SK-N-SH (cell line): ENCODE measurements around the gene MEF2D.

Experiments used
- EP300 ChIP-seq, 2 experiments: IDR thresholded peaks; 2 replicates each; pipeline versions ENCODE4 v1.4.0 to v1.6.1; 2012; ENCODE audit warnings: borderline replicate concordance in 1 of 2, low read depth in 1 of 2, low read length in 1 of 2
- TCF12 ChIP-seq: IDR thresholded peaks from 2 replicates; pipeline ENCODE4 v1.4.0; 2012

GRCh38 chr1:156524481-156524869 is 23.9 kb upstream of the MEF2D start:
- TF ChIP-seq EP300 (IDR thresholded peaks at IDR 0.05; ENCODE audit: borderline replicate concordance in 1 of 2, low read depth in 1 of 2, low read length in 1 of 2) (no peak), TCF12 (no peak)
